Stimulated activated CD8-positive, alpha-beta memory T cell treated with anti-CD3 and anti-CD28 coated beads, Interleukin-12 subunit alpha, Interleukin-12 subunit beta, amount 100 ng/mL, for 1 hour (primary cell): ENCODE data around the gene CALY.
"Not testable (repeated sequence)": the region's sequence is repeated elsewhere in the genome, so short reads cannot be mapped to it uniquely, and the experiment has no call there.

Experiments
- DNase-seq: peaks from one replicate; pipeline ENCODE4 v3.0.0-alpha.2; 2020; ENCODE audit warnings: low read depth

CALY gene, protein sequence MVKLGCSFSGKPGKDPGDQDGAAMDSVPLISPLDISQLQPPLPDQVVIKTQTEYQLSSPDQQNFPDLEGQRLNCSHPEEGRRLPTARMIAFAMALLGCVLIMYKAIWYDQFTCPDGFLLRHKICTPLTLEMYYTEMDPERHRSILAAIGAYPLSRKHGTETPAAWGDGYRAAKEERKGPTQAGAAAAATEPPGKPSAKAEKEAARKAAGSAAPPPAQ

DNA sequence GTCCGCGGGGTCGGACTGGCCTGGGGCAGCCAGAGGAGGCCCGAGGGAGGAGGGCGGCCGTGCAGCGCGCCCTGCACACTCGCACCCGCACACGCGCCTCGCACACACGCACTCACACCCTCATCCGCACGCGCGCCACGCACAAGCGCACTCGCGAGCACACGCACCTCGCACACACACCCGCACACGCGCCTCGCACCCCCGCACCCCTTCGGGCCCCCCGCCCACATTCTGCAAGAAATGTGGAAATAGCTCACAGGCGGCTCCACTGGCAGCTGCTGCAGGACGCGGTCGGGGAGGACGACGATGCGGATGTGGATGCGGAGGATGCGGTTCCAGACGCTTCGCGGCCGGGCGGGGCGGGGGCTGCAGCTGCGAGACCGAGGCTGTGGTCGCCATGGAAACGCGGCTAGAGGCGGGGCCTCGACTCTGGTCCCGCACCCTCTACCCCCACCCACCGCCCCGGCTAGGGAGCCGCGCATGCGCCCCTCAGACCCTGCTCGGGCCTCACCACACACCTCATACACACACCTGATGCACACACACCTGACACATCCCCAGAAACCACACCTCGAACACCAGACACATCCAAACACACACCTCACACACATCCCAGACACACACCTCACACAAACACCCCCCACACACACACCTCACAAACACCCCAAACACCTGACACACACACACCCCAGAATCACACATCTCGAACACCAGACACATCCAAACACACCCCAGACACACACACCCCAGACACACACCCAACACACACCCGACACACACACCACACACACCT is at the start of gene CALY:
CALY (minus strand) TSS at position 320 of the 793 bp plus-strand sequence. CDS start 7,907 bp downstream, outside the sequence.
- DNase-seq: peak; percentile 65

- DNase-seq: no peak
Measured at GRCh38 chr10:133385214-133385613, 48.5 kb upstream of the CALY start.

- DNase-seq: no peak
Measured at GRCh38 chr10:133384071-133384470, 47.4 kb upstream of the CALY start.

- DNase-seq: no peak
Measured at GRCh38 chr10:133383551-133383950, 46.9 kb upstream of the CALY start.

DNA sequence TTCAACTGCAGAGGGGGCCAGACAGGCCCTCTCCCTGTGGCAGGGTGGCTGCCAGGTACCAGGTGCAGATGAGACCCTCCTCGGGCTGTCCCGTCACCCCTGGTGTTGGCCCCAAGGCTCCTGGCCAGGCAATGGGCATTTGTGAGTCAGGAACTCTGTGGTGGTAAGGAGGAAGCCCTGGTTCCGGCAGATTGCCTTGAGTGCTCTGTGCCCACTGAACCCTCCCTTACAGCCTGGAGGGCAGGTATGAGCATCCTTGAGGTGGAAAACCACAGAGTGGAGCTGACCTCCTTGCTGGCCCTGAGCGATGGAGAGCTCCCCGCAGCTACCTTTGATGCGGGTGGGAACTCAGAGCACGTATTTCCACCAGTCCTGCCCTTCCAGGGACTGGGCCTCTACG is 44.3 kb upstream of the CALY start:
- DNase-seq: no peak

- DNase-seq: no peak
Measured at GRCh38 chr10:133379801-133380666, 43.3 kb upstream of the CALY start.

GRCh38 chr10:133379152-133379800 is 42.6 kb upstream of the CALY start, which contains the start of gene PAOX:
TSS of gene PAOX (plus strand) at chr10:133379262. CDS start at chr10:133379317, 55 bp downstream.
- no peak for DNase-seq

DNA sequence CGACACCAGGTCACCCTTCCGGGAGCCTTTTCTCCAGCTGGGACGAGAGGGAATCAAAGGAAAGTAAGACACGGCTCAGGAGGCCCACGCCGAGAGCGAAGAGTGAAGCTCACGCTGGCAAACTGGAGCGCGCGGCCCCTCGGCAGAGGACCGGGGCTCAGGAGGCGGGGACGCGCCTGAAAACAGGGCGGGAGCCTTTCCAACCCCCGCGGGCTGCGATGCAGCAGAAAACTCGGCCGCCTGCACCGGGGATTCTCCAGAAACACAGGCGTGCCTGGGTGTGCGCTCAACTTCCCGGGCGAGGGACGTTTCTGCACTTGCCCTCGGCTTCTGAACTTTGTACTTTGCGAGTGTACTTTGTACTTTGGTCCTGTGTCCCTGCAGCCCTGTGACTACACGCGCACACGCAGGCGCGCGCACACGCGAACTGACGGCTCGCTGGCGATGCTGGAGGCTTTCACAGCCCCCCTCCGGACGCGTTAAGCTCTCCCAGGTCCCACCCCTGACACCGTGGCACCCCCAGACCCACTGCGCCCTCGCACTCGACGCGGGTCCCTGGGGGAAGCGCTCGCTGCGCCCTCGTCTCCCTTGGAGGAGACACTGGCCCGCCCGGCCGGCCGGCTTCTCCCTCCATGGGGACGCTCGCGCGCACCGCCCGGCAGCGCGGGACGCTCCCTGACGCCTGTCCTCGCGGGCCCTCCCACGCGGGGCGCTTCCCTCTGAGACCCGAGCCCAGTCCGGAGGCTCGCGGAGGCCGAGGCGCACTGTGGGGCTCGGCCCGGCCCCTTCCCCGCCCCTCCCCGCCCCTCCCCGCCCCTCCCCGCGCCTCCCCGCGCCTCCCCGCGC is 41.8 kb upstream of the CALY start:
- no peak for DNase-seq

GRCh38 chr10:133377818-133378250 is 41.1 kb upstream of the CALY start:
- no peak for DNase-seq

DNA sequence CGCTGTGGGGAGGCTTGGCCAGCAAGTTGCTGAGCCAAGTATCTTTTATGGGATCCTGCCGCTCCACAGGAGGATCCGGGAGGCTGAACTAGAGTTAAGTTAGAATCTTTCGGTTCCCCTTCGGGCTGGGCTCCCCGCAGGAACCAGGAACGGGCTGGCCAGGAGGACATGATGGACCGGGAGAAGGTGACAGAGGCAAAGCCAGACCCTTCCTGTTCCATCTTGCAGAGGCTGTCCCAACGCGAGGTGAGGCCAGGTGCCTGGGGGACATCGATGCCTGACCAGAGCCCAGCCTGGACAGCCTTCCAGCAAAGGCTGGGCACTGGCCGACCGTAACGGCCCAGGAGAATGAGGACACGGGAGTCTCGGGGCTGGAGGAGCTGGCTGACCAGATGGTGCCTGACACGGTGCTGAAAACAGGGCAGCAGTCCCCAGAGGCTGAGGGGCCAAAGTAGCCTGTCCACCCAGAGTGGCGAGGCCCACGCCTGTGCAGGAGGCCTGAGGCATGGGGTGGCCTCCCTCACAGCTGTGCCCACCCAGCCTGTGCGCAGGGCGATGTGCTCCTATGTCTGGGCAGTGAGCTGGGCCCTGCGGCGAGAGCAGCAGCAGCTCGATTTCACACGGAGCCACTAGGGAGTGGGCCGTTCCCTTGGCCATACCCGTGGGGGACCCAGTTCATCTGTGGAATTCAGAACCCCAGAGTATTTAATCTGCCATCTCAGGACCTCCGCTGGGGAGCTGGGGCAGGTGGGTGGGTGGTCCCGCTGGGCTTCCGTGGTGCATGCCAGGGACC is 40.5 kb upstream of the CALY start:
- no peak for DNase-seq

- not testable (repeated sequence) for DNase-seq
Measured at GRCh38 chr10:133376183-133376582, 39.5 kb upstream of the CALY start.

DNA sequence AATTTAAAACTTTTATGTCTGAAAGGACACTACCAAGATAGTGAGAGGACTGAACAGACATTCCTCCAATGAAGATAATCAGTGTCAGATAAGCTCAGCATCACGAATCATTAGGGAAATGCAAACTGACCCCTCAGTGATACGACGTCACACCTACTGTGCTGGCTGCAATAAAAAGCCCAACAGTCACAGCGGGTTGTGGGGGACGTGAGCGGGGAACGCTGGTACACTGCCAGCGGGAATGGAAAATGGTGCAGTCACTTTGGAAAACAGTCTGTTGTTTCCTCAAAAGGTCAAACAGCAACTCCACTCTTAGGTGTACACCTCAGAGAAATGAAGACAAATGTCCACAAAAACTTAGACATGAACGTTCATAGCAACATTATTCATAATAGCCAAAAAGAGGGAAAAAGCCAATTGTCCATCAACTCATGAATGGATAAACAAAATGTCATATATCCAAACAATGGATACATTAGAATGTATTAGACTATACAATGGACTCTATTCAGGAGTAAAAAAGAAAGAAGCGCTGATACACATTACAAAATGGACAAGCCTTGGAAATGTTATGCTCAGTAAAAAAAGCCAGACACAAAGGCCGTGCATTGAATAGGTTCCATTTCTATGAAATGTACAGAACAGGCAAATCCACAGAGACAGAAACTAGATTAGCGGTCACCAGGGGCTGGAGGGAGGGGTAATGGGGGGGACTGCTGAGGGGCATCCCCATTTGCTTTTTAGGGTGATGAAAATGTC is 38.8 kb upstream of the CALY start:
- no peak for DNase-seq

GRCh38 chr10:133373174-133374090 is 36.7 kb upstream of the CALY start, which contains the start of gene ECHS1:
TSS of gene ECHS1 (minus strand) at chr10:133373354. CDS start at chr10:133373333, 21 bp downstream.
- DNase-seq: peak; percentile 83

DNA sequence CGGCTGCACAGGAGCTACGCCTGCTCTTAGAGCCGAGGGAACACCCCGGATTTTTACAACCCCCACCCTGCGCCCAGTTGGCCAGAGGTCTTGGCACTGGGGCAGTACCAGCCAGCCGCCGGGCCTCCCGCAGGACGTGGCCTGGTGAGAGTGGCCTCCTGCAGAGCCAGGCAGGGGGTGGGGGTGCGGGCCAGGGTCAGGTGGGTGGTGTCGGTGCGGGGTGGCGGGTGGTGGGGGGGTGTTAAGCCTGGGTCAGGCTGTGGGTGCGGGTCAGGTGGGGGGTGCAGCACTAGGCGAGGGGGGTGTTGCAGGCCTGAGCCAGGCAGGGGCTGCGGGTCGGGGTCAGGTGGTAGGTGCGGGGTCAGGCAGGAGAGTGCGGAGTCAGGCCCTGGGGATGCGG is 35.8 kb upstream of the CALY start:
- no peak for DNase-seq

DNA sequence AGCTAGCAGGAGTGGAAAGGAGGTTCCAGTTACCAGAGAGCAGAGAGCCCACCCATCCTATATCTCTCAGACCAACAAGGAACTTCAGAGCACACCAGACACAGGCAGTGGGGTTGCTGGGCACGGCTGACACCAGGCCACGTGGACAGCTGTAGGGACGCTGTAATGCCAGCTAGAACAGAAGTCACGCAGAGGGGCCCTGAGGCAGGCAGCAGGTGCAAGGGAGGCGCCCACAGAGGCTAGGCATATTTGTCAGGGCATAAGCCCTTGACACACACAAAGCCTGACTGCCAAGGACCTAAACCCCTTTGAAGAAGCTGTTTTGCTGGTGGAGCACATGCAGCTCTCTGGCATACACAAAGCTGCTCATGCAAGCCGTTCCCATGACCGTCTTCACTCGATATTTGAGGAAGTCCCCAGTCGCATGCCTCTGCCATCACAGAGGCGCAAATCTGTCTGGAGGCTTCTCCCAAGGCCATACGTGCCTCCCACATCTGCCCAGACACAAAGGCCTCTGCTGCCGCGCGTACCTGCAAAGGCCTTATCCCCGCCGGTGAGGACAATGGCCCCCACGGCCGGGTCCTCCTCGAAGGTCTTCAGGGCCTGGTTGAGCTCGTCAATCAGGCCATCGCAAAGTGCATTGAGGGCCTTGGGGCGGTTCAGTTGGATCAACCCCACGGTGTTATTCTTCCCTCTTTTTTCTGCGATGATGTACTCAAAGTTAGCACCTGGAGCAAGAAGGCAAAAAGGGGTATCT is 33.5 kb upstream of the CALY start:
- no peak for DNase-seq

DNA sequence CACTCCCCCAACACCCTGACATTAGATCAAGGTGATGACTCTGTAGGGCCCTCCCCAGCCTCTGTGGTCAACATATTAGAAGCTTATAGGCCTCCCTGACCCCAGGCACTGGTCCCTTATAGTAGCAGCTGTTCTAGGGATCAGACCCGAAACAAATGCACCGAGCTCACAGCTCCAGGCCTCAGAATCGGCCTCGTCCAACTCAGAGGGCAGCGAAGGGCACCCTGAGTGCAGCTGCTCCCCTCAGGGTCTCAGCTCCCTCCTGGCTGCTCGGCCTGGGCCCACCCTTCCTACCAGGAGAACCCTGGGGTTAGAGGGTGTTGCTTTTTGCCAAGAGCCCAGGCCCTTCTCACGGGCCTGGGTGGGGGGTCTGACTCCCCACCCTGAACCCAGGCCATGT is 31.5 kb upstream of the CALY start:
- DNase-seq: no peak

GRCh38 chr10:133367461-133367860 is 30.8 kb upstream of the CALY start:
- DNase-seq: not testable (repeated sequence)
